HG03342 (cell line): ENCODE measurements around the gene CELF2.

Experiments
- ATAC-seq: cut with Tn5 transposase; IDR thresholded peaks from one replicate; pipeline ENCODE4 v1.9.1; 2021; ENCODE audit warnings: mild to moderate bottlenecking, moderate library complexity; ENCODE audit not compliant: unreplicated experiment

CELF2 gene

GRCh38 chr10:11020548-11020942, 2.9 kb downstream of the CELF2 start:
- no peak for ATAC-seq

- no peak for ATAC-seq
Measured at GRCh38 chr10:11022213-11022612, 4.5 kb downstream of the CELF2 start.

- no peak for ATAC-seq
Measured at GRCh38 chr10:11023009-11023953, 5.6 kb downstream of the CELF2 start.

GRCh38 chr10:11024596-11024995, 6.9 kb downstream of the CELF2 start:
- ATAC-seq: no peak

- no peak for ATAC-seq
Measured at GRCh38 chr10:11025978-11026377, 8.3 kb downstream of the CELF2 start.

GRCh38 chr10:11026773-11027172, 9.1 kb downstream of the CELF2 start:
- ATAC-seq: no peak

- no peak for ATAC-seq
Measured at GRCh38 chr10:11034762-11035161, 17.1 kb downstream of the CELF2 start.

GRCh38 chr10:11035301-11035991, 17.8 kb downstream of the CELF2 start:
- no peak for ATAC-seq

GRCh38 chr10:11036424-11037011, 18.8 kb downstream of the CELF2 start:
- no peak for ATAC-seq

- no peak for ATAC-seq
Measured at GRCh38 chr10:11037991-11038390, 20.3 kb downstream of the CELF2 start.

GRCh38 chr10:11042357-11042756, 24.7 kb downstream of the CELF2 start:
- no peak for ATAC-seq

- ATAC-seq: no peak
Measured at GRCh38 chr10:11043039-11043438, 25.4 kb downstream of the CELF2 start.

GRCh38 chr10:11043446-11044127, 25.9 kb downstream of the CELF2 start:
- no peak for ATAC-seq

GRCh38 chr10:11045487-11045886, 27.8 kb downstream of the CELF2 start:
- ATAC-seq: no peak

- no peak for ATAC-seq
Measured at GRCh38 chr10:11045995-11046775, 28.5 kb downstream of the CELF2 start.

GRCh38 chr10:11046776-11047160, 29.1 kb downstream of the CELF2 start:
- ATAC-seq: no peak

GRCh38 chr10:11048707-11049278, 31.1 kb downstream of the CELF2 start:
- no peak for ATAC-seq

GRCh38 chr10:11049806-11050205, 32.1 kb downstream of the CELF2 start:
- ATAC-seq: no peak

- ATAC-seq: no peak
Measured at GRCh38 chr10:11050301-11051287, 32.9 kb downstream of the CELF2 start.
